Measurements from ENCODE around the gene PRKCH. TPM values are rescaled to one million over a fixed set of nuclear protein-coding genes. Genes with fewer than 3 reads are reported as not detected.

The PRKCH gene
- total RNA-seq, 1 experiment from 2014 or later, result 5.2 TPM

- H3K4ac ChIP-seq (ENCODE audit: low read depth, low read length), result no peak overlapping the region
- Mint-ChIP-seq H3K36me3 (ENCODE audit: insufficient read depth in 1 of 3, low read depth in 3 of 3) (peaks cover 23 to 37% (median 32%) of the 10 kb centered on the region in 3 experiments), H3K27ac (no peak overlapping the region), H3K4me3 (no peak overlapping the region), H3K9me3 (peaks cover 35 to 40% of the 10 kb centered on the region in 2 experiments), H3K4me1 (peaks cover 5 to 8% of the 10 kb centered on the region in 2 experiments), H3K27me3 (ENCODE audit: low read depth) (peaks cover 5% of the 10 kb centered on the region)
- peaks cover 3% of the 10 kb centered on the region; the same call in 1 of the 2 replicates for H3K4me1 ChIP-seq (ENCODE audit: insufficient read depth, low read length)
- H3K27ac ChIP-seq (ENCODE audit: insufficient read length, low read depth, low read length), result no peak overlapping the region
- no peak overlapping the region for H2BK20ac ChIP-seq (ENCODE audit: low read depth, low read length, poor library complexity, severe bottlenecking)
- no peaks in the 10 kb centered on the region for H3K23me2 ChIP-seq (ENCODE audit: insufficient read length, low read depth, low read length, poor library complexity, severe bottlenecking)
- no peaks in the 10 kb centered on the region for H4K20me1 ChIP-seq (ENCODE audit: control insufficient read depth, insufficient read depth, insufficient read length)
- H3K79me2 ChIP-seq (ENCODE audit: insufficient read depth, low read length), result no peaks in the 10 kb centered on the region
- H2BK15ac ChIP-seq (ENCODE audit: low read depth, low read length), result no peak overlapping the region
- H3K9ac ChIP-seq (ENCODE audit: extremely low read depth, insufficient read length, low read length), result no peak overlapping the region
- H2AK5ac ChIP-seq (ENCODE audit: insufficient read length, low read length), result no peak overlapping the region
- WGBS (ENCODE audit: extremely low coverage, insufficient read length, low lambda C conversion rate), result no CpG with 5 or more reads among the region's 3 CpGs
- no peak overlapping the region for H3K18ac ChIP-seq (ENCODE audit: insufficient read length, low read depth, low read length)
- no peak overlapping the region for H3T11ph ChIP-seq (ENCODE audit: low read length)
- H2BK5ac ChIP-seq (ENCODE audit: insufficient read length, low read length), result no peak overlapping the region
- no peak overlapping the region for H3K23ac ChIP-seq (ENCODE audit: insufficient read length, low read depth, low read length)
- no peak overlapping the region for H2BK12ac ChIP-seq (ENCODE audit: insufficient read length, low read depth, low read length)
- H3K14ac ChIP-seq (ENCODE audit: insufficient read depth, low read length), result no peak overlapping the region
- H2BK120ac ChIP-seq (ENCODE audit: low read depth, low read length, poor library complexity, severe bottlenecking), result no peak overlapping the region
- H3K56ac ChIP-seq (ENCODE audit: insufficient read length, low read depth, low read length), result no peak overlapping the region
- H4K8ac ChIP-seq (replicated peaks; ENCODE audit: insufficient read length, low read depth, low read length), result no peak overlapping the region
- peaks cover 9% of the 10 kb centered on the region for H3K9me3 ChIP-seq (ENCODE audit: control insufficient read depth, low read depth, low read length)
- no peak for TF ChIP-seq CTCF (conservative IDR thresholded peaks at IDR 0.05)
- H3K27me3 ChIP-seq (ENCODE audit: insufficient read depth, low read length), result no peaks in the 10 kb centered on the region
- no peak overlapping the region for H4K5ac ChIP-seq (ENCODE audit: insufficient read length, low read depth, low read length)
- no peak overlapping the region for H3K4me2 ChIP-seq (ENCODE audit: insufficient read depth, insufficient read length, low read length)
- H3K79me1 ChIP-seq (ENCODE audit: insufficient read depth, low read depth, low read length, poor library complexity, severe bottlenecking), result no peaks in the 10 kb centered on the region
- no peak for DNase-seq
- no peak overlapping the region for H4K91ac ChIP-seq (ENCODE audit: insufficient read length, low read depth, low read length)
- H2AFZ ChIP-seq (ENCODE audit: low read length), result no peak overlapping the region
These were observed 51.6 kb downstream of the PRKCH start for GRCh38 chr14:61372842-61373555.
